ENCODE measurements around the gene CNPY4. TPM values are rescaled to one million over a fixed set of nuclear protein-coding genes. Genes with fewer than 3 reads are reported as not detected.
A peak's percentile ranks its signal among the peaks of the same experiment; 100 is the strongest.

The CNPY4 gene
- total RNA-seq, 1 experiment from 2014 or later = 13.0 TPM

DNA sequence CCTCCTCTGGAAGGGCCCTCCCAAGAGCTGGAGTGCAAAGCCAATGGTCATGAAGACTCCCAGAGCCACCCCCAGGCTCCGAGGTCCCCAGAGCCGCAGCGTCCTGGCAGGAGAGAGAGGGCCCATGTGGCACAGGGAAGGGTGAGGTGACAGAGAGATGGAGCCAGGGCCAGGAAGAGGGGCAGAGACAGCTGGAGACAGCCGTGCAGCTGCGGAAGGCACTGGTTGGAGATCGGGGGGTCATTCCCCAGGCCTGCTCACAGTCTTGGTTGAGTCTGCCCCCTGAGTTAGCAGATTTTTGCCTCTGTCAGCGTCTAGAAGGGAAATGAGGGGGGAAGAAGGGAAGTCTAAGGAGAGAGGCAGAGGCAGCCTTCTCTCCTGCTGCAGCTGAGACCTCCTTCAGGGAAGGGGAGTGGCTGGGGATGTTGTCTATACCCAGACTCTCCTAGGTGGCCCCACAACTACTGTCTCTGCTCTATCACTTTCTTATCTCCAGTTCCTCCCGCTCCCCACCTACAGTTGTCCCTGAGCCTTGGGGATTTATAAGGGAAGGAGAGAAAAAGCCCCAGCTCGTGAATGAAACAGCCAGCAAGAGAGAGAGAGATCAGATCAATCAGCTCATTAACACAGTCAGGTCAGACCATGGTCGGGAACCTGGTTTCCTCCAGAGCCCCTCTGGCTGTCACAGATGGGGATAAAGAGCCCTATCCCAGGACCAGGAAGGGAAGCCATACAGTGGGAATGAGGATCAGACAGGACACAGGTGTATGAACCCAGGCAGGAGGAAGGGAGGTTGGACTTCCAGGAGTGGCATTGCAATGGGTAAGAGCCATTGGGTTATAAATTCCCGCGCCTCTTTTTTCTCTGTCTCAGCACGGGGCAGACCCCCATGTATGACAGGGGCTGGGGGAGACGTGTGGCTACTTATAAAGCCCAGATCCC is 47.8 kb downstream of the CNPY4 start:
- Histone ChIP-seq H2AFZ (ENCODE audit: low read length) (no peak overlapping the region), H3K79me2 (ENCODE audit: low read length) (no peaks in the 10 kb centered on the region), H3K4me2 (ENCODE audit: low read depth, low read length, poor library complexity, severe bottlenecking) (no peak overlapping the region), H3K36me3 (ENCODE audit: insufficient read depth, low read length) (no peaks in the 10 kb centered on the region), H3K27me3 (ENCODE audit: low read length) (no peaks in the 10 kb centered on the region), H3K9me3 (ENCODE audit: low read length) (no peaks in the 10 kb centered on the region), H3K9me2 (replicated peaks; ENCODE audit: insufficient read depth, low read length) (no peaks in the 10 kb centered on the region), H3K4me1 (ENCODE audit: low read length) (peaks cover 5% of the 10 kb centered on the region), H3K9ac (ENCODE audit: low read length) (no peak overlapping the region), H4K20me1 (ENCODE audit: insufficient read depth, low read depth, low read length) (no peaks in the 10 kb centered on the region), H3K27ac (ENCODE audit: low read length) (no peak overlapping the region), H3K4me3 (ENCODE audit: low read length) (no peak overlapping the region)
- no peak for DNase-seq

DNA sequence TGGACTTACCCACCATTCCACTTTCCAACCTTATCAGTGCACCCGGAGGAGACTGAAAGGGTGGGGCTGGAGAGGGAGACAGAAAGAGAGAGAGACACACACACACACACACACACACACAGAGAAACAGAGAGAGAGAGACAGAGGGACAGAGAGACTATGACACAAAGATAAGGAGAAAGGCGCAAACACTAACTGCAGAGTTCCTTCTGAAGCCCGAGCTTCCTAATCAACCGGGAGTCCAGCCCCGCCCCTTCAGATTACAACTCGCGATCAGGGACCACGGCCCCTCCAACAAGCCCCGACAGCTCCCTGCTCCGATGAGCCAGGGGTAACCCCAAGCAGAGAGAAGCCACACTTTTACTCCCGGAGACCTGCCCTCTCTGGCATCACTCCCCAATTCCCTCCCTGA is 48.5 kb downstream of the CNPY4 start:
- Histone ChIP-seq H3K4me3 (ENCODE audit: low read length) (no peak overlapping the region), H3K27ac (ENCODE audit: low read length) (no peak overlapping the region), H3K36me3 (ENCODE audit: insufficient read depth, low read length) (no peaks in the 10 kb centered on the region), H3K9me2 (replicated peaks; ENCODE audit: insufficient read depth, low read length) (no peaks in the 10 kb centered on the region), H3K4me2 (ENCODE audit: low read depth, low read length, poor library complexity, severe bottlenecking) (no peak overlapping the region), H3K9me3 (ENCODE audit: low read length) (no peaks in the 10 kb centered on the region), H3K79me2 (ENCODE audit: low read length) (no peaks in the 10 kb centered on the region), H3K27me3 (ENCODE audit: low read length) (no peaks in the 10 kb centered on the region), H2AFZ (ENCODE audit: low read length) (no peak overlapping the region), H3K4me1 (ENCODE audit: low read length) (peaks cover 5% of the 10 kb centered on the region), H3K9ac (ENCODE audit: low read length) (no peak overlapping the region), H4K20me1 (ENCODE audit: insufficient read depth, low read depth, low read length) (no peaks in the 10 kb centered on the region)
- DNase-seq = no peak

DNA sequence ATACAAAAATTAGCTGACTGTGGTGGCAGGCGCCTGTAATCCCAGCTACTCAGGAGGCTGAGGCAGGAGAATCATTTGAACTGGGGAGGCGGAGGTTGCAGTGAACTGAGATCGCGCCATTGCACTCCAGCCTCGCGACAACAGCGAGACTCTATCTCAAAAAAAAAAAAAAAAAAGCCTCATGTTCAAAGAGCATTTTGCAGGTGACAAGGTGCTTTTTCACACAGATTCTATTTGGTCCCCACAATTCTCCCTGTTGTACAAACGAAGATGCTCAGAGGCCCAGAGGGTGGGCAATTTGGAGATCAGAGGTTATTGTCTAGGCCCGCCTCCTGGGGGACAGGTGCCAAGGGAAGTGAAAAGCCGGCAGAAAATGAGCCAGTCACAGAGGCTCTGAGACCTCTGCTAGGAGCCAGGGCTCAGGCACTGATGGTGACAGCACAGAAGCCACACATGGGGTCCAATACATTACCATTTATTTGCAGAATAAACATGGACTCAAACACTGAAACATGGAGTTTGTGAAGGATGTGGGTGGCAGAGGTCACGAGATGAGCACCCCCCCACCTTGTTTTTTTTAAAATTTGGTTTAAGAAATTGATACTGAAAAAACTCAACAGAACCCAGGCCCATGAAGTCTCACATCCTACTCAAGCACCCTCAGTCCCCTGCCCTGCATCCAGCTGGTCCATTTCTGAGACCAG is 49.9 kb downstream of the CNPY4 start:
- no peaks in the 10 kb centered on the region for H4K20me1 ChIP-seq (ENCODE audit: insufficient read depth, low read depth, low read length)
- no peaks in the 10 kb centered on the region for H3K27me3 ChIP-seq (ENCODE audit: low read length)
- no peaks in the 10 kb centered on the region for H3K36me3 ChIP-seq (ENCODE audit: insufficient read depth, low read length)
- no peak overlapping the region for H2AFZ ChIP-seq (ENCODE audit: low read length)
- no peak for DNase-seq
- H3K27ac ChIP-seq (ENCODE audit: low read length) = no peak overlapping the region
- H3K4me2 ChIP-seq (ENCODE audit: low read depth, low read length, poor library complexity, severe bottlenecking) = no peak overlapping the region
- H3K9me2 ChIP-seq (replicated peaks; ENCODE audit: insufficient read depth, low read length) = no peaks in the 10 kb centered on the region
- H3K9me3 ChIP-seq (ENCODE audit: low read length) = no peaks in the 10 kb centered on the region
- no peak overlapping the region for H3K4me3 ChIP-seq (ENCODE audit: low read length)
- H3K9ac ChIP-seq (ENCODE audit: low read length) = no peak overlapping the region
- no peaks in the 10 kb centered on the region for H3K79me2 ChIP-seq (ENCODE audit: low read length)
- peaks cover 5% of the 10 kb centered on the region for H3K4me1 ChIP-seq (ENCODE audit: low read length)

DNA sequence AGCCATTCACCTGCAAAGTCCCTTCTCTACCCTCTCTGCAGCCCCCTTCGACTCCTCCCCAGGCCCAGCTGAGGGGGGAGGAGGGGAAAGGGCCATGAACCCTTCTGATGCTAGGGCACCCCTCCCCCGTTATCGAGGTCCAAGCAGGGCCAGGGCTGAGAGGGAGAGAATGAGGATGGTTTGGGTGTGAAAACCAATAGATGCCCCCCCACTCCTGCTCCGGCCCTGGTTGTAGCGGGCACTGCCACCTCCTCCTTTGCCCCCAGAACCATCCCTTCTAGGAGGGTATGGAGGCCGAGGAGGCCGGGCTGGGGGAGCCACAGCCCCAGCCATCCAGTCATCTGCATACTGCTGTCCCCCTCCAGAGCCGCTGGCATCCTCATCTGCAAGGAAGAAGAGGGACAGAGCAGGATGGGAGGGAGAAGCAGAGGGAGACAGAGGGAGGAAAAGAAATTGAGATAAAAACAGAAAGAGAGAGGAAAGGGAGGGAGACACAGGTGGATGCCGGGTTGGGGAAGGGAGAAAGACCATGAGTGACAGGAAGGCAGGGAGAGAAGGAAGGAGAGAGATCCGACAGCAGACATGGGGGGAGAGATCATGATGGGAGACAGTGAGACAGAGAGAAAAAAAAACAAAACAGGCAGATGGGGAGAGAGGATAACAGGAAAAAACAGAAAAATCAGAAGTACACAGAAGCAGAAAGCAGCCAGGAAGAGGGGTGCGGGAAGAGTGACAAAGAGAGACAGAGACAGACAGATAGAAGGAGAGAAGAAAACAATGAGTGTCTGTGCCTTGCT is 50.9 kb downstream of the CNPY4 start:
- no peak overlapping the region for H3K9ac ChIP-seq (ENCODE audit: low read length)
- H3K4me1 ChIP-seq (ENCODE audit: low read length) = peaks cover 5% of the 10 kb centered on the region
- H3K79me2 ChIP-seq (ENCODE audit: low read length) = no peaks in the 10 kb centered on the region
- no peaks in the 10 kb centered on the region for H3K9me2 ChIP-seq (replicated peaks; ENCODE audit: insufficient read depth, low read length)
- H2AFZ ChIP-seq (ENCODE audit: low read length) = no peak overlapping the region
- no peaks in the 10 kb centered on the region for H3K36me3 ChIP-seq (ENCODE audit: insufficient read depth, low read length)
- no peaks in the 10 kb centered on the region for H3K27me3 ChIP-seq (ENCODE audit: low read length)
- no peak overlapping the region for H3K27ac ChIP-seq (ENCODE audit: low read length)
- H3K9me3 ChIP-seq (ENCODE audit: low read length) = no peaks in the 10 kb centered on the region
- H3K4me2 ChIP-seq (ENCODE audit: low read depth, low read length, poor library complexity, severe bottlenecking) = no peak overlapping the region
- H3K4me3 ChIP-seq (ENCODE audit: low read length) = no peak overlapping the region
- DNase-seq = no peak
- no peaks in the 10 kb centered on the region for H4K20me1 ChIP-seq (ENCODE audit: insufficient read depth, low read depth, low read length)

DNA sequence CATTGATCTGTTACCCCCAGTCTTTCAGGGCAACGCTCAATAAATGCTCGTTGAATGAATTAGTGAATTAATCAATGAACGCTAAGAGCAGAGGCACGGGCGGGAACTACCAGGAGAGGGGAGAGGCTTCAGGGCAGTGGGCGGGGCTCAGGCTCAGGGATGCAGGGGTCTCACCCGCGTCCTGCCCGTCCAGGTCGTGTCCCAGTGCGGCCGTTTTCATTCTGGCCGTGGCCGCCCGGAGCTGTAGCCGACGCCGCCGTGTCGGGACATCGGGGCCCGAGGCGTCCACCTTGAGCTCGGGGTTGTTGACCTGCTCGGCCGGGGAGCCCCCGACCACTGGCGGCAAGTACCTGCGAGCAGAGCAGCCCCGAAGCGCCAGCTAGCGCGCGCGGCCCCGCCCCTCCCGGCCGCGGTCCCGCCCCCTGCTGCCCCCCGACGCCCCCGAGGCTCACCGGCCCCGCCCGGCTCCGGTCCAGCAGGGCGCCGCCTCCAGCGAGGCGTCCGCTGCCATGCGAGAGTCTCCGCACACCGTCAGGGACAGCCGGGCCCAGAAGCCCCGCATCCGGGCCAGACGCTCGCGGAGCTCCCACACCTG is 51.8 kb downstream of the CNPY4 start:
- no peaks in the 10 kb centered on the region for H3K36me3 ChIP-seq (ENCODE audit: insufficient read depth, low read length)
- no peaks in the 10 kb centered on the region for H3K79me2 ChIP-seq (ENCODE audit: low read length)
- H2AFZ ChIP-seq (ENCODE audit: low read length) = no peak overlapping the region
- no peaks in the 10 kb centered on the region for H3K9me2 ChIP-seq (replicated peaks; ENCODE audit: insufficient read depth, low read length)
- no peak for DNase-seq
- H3K27ac ChIP-seq (ENCODE audit: low read length) = no peak overlapping the region
- H3K4me3 ChIP-seq (ENCODE audit: low read length) = no peak overlapping the region
- no peak overlapping the region for H3K9ac ChIP-seq (ENCODE audit: low read length)
- H4K20me1 ChIP-seq (ENCODE audit: insufficient read depth, low read depth, low read length) = no peaks in the 10 kb centered on the region
- peaks cover 5% of the 10 kb centered on the region for H3K4me1 ChIP-seq (ENCODE audit: low read length)
- no peaks in the 10 kb centered on the region for H3K27me3 ChIP-seq (ENCODE audit: low read length)
- H3K4me2 ChIP-seq (ENCODE audit: low read depth, low read length, poor library complexity, severe bottlenecking) = peak overlapping the region; percentile 40
- H3K9me3 ChIP-seq (ENCODE audit: low read length) = no peaks in the 10 kb centered on the region

DNA sequence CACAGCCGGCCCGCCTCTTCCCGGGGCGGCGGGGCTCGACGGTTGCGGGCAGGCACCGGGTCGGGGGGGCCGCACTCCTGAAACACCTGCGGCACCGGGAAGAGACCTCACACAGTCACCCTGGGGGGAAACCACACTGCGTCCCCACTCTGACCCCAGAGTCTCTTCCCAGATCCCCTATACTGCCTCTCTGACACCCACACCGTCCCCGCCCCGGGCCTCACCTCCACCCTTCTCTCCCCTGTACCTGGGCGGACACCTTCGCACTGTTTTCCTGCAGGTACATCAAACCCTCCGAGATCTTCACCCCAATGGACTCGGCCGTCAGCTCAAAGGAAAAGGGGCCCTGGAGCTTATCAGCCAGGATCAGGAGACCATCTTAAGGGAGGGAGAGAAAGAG is 52.4 kb downstream of the CNPY4 start:
- peaks cover 3% of the 10 kb centered on the region; the same call in 1 of the 2 replicates for H4K20me1 ChIP-seq (ENCODE audit: insufficient read depth, low read depth, low read length)
- H3K4me3 ChIP-seq (ENCODE audit: low read length) = no peak overlapping the region
- no peaks in the 10 kb centered on the region for H3K27me3 ChIP-seq (ENCODE audit: low read length)
- H3K9me2 ChIP-seq (replicated peaks; ENCODE audit: insufficient read depth, low read length) = no peaks in the 10 kb centered on the region
- H2AFZ ChIP-seq (ENCODE audit: low read length) = no peak overlapping the region
- H3K27ac ChIP-seq (ENCODE audit: low read length) = no peak overlapping the region
- no peaks in the 10 kb centered on the region for H3K36me3 ChIP-seq (ENCODE audit: insufficient read depth, low read length)
- H3K79me2 ChIP-seq (ENCODE audit: low read length) = no peaks in the 10 kb centered on the region
- H3K4me1 ChIP-seq (ENCODE audit: low read length) = peaks cover 10% of the 10 kb centered on the region
- H3K4me2 ChIP-seq (ENCODE audit: low read depth, low read length, poor library complexity, severe bottlenecking) = no peak overlapping the region
- no peak for DNase-seq
- no peak overlapping the region for H3K9ac ChIP-seq (ENCODE audit: low read length)
- H3K9me3 ChIP-seq (ENCODE audit: low read length) = no peaks in the 10 kb centered on the region

DNA sequence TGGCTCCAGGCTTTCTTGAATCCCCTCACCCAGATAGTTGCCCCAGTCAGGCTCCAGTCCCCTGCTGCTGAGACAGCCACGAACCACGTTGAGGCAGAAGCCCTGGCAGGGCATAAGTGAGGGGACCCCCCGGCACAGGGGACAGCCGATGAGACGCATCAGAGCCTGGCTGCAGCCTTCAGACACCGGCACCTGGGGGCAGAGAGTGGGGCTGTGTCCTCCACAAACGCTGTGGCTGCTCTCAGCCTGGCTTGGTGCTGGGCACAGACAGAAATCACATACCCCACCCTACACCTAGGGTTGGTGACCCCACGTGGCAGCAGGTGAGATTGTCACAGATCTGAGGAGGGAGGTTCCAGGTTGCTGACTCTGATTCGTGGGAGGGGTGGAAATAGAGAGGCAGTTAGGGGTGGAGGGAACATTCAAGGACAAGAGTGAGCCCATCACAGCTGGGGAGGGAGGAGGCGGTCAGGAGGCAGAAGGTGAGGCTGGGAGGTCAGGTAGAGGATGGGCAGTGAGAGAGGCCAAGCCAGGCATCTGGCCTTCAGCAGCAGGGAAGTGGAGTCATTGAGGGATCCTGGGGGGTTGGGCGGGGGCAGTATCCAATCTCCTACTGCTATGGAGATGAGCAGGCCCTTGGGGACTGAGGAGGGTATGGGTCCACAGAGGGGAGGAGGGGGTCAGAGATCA is 54.5 kb downstream of the CNPY4 start:
- no peak overlapping the region for H3K4me3 ChIP-seq (ENCODE audit: low read length)
- no peak overlapping the region for H3K27ac ChIP-seq (ENCODE audit: low read length)
- H3K9me2 ChIP-seq (replicated peaks; ENCODE audit: insufficient read depth, low read length) = no peaks in the 10 kb centered on the region
- no peaks in the 10 kb centered on the region for H3K79me2 ChIP-seq (ENCODE audit: low read length)
- no peaks in the 10 kb centered on the region for H3K36me3 ChIP-seq (ENCODE audit: insufficient read depth, low read length)
- H3K9me3 ChIP-seq (ENCODE audit: low read length) = no peaks in the 10 kb centered on the region
- no peak overlapping the region for H3K4me2 ChIP-seq (ENCODE audit: low read depth, low read length, poor library complexity, severe bottlenecking)
- H3K4me1 ChIP-seq (ENCODE audit: low read length) = peaks cover 8% of the 10 kb centered on the region
- no peak for DNase-seq
- peaks cover 3% of the 10 kb centered on the region; the same call in 1 of the 2 replicates for H4K20me1 ChIP-seq (ENCODE audit: insufficient read depth, low read depth, low read length)
- no peaks in the 10 kb centered on the region for H3K27me3 ChIP-seq (ENCODE audit: low read length)
- H2AFZ ChIP-seq (ENCODE audit: low read length) = no peak overlapping the region
- H3K9ac ChIP-seq (ENCODE audit: low read length) = no peak overlapping the region

All from Karpas-422 (cell line).